Tongue (tissue), 2 donors: ENCODE data around the gene BMP7. TPM values are rescaled to one million over a fixed set of nuclear protein-coding genes. Genes with fewer than 3 reads are reported as not detected.
"Not testable (repeated sequence)": the region's sequence is repeated elsewhere in the genome, so short reads cannot be mapped to it uniquely, and the experiment has no call there.

Source experiments
- DNase-seq: peaks from one replicate; pipeline ENCODE4 v3.0.0-alpha.2; 2015
- total RNA-seq: library from RNA; depleted of rRNA; stranded (reverse); fragments of >200 nt; gene quantifications from one replicate; pipeline ENCODE4 v1.2.3, GENCODE V29; 2014

BMP7 gene
- total RNA-seq, 1 donor from 2014 or later = 16.0 TPM

DNA sequence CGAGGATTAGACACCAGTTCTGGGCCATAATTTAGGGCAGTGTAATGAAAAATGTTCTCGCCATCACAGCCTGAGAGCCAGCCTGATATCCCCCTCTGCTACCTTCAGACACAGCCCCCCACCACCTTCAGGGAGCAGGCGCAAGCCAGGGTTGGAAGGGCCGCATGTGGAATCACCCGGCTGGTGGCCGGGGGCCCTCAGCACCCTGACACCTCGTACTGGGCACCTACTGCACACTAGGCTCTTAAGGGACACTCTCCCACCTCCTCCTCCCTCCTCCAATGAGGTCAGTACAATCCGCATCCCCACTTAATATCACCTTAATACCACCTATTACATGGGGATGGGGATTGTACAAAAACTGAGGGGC, 55.5 kb downstream of the BMP7 start:
- no peak for DNase-seq

DNA sequence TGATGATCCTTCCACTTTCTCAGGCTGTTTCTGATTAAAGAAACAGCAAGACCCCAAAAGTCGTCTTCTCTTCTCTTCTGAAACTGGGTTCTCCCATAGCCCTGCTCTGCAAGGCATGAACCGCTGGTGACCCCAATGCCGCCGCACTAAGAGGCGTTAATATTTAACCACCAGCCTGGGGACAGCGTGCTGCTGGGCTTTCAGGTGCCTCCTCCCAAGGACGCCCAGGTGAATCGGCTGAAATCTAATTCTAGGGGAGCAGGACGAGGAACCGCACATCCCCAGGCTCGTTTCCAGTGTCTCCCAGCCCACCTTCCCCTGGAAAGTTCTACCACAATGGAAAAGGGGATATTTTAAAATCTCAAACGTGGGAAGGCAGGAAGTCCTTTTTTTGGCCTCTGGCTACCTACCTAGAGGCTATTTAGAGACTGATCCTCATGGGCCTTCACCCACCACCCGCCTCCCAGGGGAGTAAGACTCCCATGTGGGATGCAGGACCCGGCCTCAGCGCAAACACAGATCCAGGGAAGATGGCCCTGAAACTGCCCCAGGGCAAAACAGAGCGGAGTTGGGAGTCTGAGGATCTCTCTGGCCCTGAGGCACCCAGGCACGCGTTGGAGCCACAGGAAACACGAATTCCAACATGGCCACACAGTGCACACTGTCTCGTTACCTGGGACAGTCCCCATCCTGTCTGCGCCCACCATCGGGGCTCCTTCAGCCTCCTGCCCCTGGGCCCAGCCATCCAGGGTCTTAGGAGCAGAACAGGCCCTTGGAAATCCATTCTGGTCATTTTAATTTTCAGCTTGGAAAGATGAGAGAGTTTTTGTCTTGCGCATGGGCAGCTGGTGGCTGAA, 56.2 kb downstream of the BMP7 start:
- DNase-seq = no peak

DNA sequence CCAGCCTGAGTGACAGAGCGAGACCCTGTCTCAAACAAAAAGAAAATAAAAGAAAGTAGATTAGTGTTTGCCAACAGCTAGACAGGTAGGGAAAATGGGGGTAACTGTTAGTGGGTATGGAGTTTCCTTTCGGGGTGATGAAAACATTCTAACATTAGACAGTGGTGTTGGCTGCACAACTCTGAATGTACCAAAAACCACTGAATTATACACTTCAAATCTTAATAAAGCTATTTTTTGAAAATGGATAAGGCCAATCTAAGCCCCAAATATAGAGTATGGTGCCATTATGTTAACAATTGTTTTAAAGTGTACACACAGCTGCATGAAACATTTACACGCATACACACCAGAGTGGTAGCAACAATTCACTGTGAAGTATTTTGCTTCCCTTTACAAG, 57.0 kb downstream of the BMP7 start:
- DNase-seq = no peak

DNA sequence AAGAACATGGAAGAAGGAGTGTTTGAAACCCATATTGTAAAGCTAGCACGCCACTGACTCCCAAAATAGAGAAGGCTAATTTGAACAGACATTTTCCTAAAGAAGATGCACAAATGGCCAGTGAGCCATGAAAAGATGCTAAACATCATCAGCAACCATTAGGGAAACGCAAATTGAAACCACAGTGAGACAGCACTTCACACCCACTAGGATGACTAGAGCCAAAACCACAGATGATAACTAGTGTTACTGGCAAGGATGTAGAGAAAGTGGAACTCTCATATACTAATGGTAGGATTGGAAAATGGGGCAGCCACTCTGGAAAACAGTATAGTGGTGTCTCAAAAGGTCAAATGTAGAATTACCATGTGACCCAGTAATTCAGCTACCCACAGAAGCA, 58.2 kb downstream of the BMP7 start:
- DNase-seq = no peak

DNA sequence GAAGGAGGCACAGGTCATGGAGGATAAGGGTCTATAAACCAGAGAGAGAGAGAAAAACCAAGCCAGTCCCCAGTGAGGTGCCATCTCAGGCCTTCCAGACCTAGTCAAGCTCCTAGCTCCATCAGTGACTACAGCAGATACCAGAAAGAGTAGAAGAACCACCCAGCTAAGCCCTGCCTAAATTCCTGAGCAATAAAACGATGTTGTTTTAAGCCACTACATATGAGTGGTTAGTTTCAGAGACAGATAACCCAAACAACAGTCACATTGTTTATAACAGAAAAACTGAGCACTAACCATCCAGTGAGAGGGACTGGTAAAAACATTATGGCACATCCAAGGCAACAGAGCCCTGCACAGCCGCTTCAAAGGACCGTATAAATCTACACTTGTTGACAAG, 59.2 kb downstream of the BMP7 start:
- DNase-seq = no peak

DNA sequence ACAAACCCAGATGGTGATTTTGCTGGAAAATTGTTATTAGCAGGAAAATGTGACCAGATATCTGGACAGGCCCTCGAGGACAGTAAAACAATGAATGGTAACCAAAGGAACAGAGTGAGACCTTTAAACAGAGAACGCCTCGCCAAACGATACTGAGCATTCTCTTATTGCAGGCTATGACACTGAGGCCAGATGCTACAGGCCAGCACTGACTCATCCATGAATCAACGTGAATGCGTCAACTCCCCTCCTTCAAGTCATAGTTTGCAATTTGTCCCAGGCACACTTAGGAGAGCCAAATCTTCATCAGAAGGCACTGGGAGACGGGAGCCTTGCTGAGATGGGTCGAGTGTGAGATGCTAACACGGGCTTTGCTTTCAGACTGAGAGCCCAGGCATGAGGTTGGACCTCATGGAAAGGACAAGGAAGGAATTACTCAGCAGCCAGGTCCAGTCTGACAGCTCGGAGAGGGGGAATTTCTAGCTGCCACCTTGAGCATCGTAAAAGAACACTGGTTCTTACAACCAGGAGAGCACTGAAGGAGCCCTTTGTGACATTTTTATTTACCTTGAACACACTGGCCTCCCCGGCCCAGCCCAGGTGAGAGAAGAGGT, 60.7 kb downstream of the BMP7 start:
- no peak for DNase-seq

DNA sequence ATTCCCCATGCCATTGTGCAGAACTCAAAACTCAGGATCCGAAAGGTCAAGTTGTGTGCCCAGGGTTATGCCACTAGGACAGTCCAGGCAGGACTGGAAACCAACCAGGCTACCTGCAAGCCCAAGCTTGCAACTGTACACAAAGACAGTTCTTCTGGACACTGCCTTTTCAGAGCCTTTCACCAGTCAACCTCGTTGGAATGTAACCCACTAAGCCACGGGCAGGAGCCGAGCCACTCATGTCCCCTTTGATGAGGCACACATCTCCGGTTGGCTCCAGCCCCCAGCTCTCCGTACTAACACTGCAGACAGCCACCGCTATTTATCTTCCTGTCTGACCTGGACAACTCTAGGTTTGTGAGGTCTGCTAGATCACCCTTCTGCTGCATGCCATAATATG, 62.5 kb downstream of the BMP7 start:
- DNase-seq = no peak

DNA sequence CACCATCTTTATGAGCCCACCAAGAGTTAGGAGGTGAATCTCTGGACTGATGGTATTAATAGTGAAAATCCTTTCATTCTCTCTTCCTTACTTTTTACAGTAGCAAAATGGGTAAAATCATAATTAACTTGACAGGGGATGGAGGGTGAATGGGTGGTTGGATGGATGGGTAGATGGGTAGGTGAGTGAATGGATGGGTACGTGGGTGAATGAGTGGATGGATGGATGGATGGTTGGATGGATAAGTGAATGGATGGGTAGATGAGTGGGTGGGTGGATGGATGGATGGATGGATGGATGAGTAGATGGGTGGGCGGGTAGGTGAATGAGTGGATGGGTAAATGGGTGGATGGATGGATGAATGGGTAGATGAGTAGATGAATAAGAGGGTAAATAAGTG, 63.2 kb downstream of the BMP7 start:
- DNase-seq = no peak

DNA sequence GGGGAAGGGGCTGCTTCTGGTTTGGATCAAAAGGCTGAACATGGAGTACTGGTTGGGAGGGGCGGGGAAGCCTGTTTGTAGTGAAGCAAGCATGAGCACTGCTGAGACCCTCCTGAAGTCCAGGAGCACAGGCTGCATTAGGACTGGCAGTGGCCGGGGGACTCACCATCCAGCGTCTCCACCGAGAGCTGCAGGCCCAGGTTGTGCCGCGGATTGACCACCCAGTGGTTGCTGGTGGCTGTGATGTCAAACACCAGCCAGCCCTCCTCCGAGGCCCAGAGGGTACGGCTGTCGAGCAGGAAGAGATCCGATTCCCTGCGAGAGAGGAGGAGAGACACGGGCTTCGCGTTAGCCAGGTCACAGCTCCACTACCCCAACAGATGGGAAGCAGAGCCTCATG, 64.1 kb downstream of the BMP7 start:
- DNase-seq = no peak

DNA sequence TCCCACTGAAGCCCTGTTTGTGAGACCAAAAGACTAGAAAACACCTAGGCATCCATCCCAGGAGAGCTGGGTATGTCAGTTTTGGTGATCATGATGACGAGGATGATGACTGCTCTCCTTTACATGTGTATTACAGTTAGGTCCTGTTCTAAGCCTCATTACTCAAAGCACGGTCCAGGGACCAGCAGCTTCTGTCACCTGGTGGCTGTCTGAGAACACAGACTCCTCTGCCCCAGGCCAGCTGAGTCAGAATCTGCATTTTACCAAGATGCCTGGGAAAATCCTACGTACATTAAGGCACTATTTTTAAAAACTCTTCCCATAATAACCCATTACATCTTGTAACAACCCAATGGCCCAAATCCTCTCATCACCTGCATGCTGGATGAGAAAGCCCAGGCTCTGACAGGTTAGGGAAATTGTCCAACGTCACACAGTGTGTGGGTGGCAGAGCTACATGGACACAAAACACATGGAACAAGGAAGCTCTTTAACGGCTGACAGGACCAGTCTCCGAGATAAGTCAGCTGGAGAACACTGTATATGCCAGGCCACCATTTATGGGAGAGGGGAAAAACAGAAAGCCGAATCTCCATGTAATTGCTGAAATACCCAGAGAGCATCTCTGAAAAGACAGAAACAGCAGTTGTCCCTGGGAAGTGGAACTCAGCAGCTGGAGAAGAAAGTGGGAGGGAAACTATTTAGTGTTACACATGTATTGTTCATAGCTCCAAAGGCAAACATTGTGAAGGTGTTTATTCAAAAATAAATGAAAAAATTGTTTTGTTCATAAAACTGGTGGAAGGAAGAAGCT, 65.4 kb downstream of the BMP7 start:
- peak; percentile 79 for DNase-seq

DNA sequence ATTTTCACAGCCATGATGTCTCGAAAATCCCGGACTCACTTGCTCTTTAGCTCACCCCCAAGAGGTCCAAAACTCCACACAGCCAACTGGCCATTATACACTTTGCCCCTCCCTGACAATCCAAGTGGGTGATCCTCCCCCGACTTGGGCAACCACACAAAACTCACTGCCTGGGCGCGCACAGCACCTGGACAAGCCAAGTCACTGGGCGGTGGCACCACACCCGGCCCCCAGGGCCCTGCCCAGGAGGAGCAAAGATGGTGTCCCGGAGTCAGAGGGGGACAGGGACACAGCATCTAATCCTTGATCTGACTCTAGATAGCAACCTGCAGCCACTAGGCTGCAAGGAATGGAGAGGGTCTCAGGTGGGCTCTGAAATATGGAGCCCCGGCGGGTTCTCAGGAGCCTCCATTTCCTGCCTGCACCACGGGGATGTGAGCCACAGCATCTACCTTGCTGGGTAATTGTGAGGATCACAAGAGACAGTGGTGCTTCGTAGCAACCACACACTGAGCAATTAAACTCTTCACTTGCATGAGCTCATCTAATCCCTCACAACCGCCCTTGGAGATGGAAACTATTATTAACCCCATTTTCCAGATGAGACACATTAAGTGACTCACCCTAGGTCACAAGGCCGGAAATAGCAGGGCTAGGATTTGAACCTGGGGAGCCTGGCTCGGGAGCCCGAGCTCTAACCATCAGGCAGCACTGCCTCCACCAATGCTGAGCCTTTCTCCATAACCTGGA, 66.6 kb downstream of the BMP7 start:
- DNase-seq = no peak

DNA sequence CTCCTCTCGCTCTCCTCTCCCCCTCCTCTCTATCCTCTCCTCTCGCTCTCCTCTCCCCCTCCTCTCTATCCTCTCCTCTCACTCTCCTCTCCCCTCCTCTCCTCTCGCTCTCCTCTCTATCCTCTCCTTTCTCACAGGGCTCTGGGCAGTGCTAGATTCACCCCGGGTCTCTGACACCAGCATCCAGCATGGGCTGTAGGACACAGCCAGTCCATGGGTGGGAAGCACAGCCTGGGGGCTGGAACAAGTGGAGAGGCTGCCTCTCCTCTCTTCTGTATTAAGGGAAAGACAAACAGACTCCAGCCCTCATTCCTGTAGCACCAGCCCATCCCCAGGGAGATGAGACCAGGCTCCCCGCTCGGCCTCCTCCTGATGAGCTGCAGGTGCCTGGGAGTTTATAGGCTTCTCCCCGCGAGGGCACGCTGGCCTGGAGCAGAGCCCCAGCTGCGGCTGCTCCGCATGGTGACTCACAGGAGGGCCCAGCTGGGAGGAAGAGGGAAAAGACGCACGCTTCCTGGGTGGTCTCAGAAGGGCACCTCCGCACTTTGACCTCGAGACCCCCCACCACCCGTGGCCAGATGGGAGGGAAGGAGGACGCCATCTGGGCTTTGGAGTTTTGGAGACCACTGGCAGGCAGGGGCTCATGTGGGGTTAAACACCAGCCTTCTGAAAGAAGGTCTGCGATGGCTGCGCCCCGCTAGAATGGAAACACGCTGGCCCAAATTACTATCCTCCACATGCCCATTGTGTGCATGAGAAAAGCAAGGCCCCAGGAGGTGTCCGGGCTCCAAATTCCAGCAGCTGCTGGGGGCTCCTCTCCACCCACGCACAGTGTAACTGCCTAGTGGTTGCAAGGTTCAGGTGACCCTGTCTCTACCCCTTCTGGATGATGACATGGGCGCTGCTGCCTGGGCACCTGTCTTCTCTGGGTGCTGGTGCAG, 68.0 kb downstream of the BMP7 start:
- no peak for DNase-seq

DNA sequence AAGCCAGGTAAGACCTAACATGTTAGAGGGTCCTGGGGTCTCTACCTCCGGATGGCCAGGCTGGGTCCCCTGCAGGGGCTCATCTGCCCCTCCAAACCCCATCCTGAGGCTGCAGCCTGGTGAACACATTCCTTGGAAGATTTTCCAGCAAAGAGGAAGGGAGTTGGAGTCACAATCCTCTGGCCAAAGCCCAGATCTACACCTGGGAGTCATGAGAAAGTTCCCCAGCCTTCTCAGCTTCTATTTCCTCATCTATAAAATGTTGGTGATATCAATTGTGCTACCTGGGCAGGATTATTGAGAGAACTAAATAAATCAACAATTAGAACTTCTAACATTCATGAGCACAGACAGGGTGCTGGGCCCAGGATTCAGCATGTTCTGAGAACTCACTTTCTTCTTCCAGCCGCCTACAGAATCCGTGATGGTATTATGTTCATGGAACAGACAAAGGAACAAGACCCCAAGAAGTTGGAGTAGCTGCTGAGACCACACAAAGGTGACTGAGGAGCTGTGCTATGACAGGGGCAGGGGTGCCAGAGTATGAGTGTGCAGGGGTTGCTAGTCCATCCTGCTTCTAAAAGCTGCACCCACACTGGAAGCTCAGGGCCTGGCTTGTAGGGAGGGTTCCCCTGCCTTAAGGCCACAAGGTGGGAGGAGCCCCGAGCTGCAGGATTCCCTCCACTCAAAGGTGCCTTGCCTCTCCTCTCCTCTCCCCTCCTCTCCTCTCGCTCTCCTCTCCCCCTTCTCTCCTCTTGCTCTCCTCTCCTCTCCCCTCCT, 68.9 kb downstream of the BMP7 start:
- DNase-seq = no peak

DNA sequence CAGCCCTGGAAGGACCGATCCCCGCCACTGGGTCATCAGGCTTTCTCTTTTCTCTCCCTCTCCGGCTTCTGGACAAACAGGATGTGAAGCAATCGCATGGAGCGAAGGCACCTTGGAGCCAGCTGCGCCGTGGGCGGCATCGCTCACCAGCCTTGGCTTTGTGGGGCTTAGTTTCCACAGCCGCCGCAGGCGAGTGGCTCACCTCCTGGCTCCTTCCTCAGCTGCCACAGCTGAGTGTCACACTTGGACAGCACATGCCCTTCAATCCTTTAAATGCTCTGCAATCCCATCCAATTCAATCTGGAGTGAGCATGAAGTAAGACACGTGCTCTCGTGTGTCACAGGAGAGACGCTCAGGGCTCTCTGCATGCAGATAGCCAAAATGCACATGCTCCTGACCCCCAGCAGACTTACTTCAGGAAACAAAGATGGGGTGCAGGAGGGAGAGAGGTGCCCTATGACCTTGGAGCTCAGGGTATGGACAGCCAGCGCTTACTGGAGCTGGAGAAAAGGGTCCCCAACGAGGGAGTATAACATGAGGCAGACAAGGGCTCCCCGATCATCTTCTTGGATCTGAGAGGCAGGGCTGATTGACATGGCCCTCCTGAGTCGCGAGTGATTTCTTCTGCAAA, 70.9 kb downstream of the BMP7 start:
- peak; percentile 70 for DNase-seq

DNA sequence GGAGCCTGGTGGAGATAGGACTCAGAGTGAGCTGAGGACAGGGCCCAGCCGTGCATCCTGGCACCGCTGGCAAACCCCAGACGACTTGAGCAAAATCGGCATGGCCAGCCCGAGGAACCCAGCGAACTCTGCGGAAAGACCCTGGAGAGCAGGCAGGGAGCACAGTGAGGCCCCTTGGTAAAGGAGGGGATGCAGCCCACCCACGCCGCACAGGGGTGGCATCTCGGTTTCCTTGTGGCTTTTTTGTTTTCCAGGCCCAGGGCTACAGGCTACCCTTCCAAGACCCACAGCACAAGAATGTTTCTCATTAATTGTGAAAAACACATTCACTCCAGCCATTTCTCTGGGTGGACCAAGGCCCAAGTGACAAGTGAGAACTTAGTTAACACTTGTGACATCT, 71.4 kb downstream of the BMP7 start:
- DNase-seq = no peak

DNA sequence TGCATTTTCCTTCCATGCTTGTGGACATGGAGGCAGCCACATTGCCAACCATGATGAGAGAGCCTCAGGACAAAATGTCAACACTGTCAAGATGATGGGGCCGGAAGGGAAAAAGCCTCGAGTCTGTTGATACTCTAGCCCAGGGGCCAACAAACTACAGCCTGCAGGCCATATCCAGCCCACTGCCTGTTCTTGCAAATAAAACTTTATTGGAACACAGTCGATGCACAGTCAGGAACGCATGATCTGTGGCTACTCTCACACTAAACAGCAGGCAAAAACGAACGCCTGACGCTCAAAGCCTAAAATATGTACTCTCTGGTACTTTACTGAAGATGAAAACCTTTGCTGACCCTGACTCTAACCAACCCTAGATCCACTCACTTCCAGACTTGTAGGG, 72.3 kb downstream of the BMP7 start:
- DNase-seq = no peak

DNA sequence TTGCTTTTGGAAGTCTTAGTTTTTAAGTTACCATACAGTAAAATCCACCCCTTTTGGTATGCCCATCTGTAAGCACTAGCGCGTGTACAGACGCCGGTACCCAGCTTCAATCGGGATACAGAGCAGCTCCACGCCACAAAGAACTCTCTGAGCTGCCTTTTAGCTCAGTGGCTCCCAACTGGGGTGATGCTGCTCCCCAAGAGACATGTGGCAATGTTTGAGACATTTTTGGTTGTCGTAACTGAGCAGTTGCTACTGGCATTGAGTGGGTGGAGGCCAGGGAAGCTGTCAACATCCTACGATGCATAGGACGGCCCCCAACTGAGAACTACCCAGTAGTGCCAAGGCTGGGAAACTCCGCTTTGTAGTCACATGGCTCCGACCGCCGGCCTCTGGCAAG, 73.3 kb downstream of the BMP7 start:
- DNase-seq = no peak

DNA sequence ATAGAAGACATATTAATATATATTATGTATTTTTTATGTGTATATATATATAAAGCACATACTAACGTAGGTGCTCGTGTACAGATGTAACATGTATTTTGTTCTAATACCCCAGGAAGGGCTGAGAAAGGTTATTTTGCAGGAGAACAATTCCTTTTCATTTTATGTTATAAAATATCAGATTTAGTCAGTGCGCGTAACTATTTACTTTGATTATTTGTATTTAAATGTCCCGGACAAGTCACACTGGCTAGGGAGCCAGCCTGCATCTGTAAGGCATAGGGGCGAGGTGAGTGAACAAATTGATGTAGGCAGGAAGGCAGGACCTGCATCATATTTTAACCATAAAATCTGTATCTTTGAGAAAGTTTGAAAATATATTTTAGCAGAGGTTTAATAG, 74.1 kb downstream of the BMP7 start:
- DNase-seq = no peak

DNA sequence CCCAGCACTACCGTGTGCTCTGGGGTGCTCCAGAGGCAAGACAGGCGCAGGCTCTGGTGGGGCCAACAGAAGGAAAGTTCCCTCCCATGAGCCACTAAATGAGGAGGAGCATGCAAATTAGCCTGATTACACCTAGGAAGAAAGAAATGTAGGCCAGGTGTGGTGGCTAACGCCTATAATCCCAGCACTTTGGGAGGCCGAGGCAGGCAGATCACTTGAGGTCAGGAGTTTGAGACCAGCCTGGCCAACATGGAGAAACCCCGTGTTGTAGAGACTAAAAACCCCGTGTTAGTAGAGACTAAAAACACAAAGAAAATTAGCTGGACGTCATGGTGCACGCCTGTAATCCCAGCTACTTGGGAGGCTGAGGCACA, 75.2 kb downstream of the BMP7 start:
- DNase-seq = not testable (repeated sequence)
